ENCODE results near the gene CDNF.
"Not testable (repeated sequence)": the region's sequence is repeated elsewhere in the genome, so short reads cannot be mapped to it uniquely, and the experiment has no call there.

Gene CDNF

GRCh38 chr10:14837757-14838581, at the start of gene CDNF, which contains the start of the genes HSPA14 and MSANTD7:
CDNF (minus strand) TSS chr10:14838037; CDS start chr10:14837946, 91 bp downstream.
HSPA14 (plus strand) TSS chr10:14838306; CDS start chr10:14838403, 97 bp downstream.
MSANTD7 (plus strand) TSS chr10:14838306; CDS start chr10:14842285, 3,979 bp downstream.
- peak; percentile 100 for DNase-seq

DNA sequence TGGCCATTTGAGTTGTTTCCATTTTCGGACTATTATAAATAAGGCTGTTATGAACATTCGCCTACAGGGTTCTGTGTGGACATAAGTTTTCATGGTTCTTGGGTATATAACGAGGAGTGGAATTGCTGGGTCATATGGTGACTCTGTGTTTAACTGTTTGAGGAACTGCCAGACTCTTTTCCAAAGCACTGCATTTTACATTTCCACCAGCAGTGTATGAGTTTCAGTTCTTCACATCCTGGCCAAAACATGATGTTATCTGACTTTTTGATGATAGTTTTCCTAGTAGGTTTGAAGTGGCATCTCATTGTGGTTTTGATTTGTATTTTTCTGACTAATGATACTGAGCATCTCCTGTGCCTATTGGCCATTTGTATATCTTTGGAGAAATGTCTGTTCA, 46.2 kb upstream of the CDNF start:
- DNase-seq = no peak

DNA sequence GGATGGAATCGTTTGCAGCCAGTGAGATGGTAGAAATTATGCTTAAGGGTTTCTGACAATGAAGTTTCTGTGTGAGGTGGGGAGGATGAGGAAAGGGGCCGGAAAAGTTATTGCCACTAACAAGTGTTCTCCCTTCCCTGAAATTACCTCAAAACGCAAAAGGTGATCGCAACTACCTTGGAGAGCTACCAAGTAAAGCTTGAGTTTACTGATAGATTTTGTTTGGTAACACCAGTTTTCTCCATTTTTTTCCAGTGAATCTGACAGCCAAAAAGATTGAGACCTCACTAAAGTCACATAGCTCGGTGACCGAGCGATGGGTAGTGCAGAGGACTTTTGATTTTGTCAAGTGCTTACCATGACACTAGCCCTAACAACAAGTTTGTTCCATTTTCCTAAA, 42.4 kb upstream of the CDNF start:
- no peak for DNase-seq

- DNase-seq = no peak
Measured at GRCh38 chr10:14879928-14880193, 42.0 kb upstream of the CDNF start.

- DNase-seq = peak; percentile 53
Measured at GRCh38 chr10:14879124-14879927, 41.5 kb upstream of the CDNF start.

DNA sequence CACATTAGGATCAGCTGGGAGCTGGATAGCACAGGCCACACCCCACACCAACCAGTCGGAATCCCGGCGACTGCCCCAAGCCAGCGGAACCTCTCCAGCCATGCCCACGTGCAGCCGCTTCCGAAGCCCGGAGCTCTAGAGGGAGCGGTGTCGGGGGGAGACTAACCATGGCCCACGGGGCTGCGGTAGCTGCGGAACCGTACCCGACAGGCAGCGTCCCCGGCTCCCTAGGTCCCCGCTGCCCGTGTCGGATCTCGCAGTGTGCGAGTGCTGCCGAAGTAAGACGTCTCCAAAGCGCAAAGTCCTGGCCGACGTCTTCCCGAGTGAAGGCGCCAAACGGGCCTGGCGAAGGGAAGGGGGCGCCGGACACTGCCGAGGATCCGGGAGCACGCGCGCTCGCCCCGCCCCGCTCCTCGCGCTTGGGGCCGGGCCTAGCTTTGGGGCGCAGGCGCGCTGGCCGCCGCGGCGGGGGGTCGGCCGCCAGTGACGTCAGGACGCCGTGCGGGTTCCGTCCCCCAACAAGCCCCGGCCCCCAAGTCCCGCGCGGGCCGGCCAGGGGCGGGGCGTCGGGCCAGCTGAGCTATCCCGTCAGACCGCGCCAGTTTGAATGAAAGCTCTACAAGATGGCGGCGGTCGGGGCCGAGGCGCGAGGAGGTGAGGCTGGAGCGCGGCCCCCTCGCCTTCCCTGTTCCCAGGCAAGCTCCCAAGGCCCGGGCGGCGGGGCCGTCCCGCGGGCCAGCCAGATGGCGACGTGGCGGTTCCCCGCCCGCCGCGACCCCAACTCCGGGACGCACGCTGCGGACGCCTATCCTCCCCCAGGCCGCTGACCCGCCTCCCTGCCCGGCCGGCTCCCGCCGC, 40.7 kb upstream of the CDNF start, which contains the start of gene SUV39H2:
Gene SUV39H2, plus strand, starts transcription at position 601 of the 858 bp plus-strand sequence. Its CDS starts 23 bp downstream, at position 624.
- DNase-seq = peak; percentile 98

- no peak for DNase-seq
Measured at GRCh38 chr10:14876764-14877163, 38.9 kb upstream of the CDNF start.

DNA sequence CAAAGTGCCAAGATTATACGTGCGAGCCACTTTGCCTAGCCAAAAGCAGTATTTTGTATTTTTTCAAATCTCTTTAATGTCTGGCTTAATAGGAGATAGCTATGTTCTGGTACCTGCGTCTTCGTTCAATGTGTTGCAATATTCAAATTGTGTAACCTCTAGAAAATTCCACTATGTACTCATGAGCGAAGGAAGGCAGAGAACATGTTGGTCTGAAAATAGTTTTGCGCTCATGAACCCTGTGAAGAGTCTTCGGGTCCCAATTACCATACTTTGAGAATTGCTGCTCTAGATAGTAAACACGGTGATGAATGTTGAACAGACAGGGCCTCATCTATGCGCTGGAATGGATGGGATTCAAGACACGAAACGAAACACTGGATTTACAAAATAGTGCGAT, 38.1 kb upstream of the CDNF start:
- DNase-seq = no peak

DNA sequence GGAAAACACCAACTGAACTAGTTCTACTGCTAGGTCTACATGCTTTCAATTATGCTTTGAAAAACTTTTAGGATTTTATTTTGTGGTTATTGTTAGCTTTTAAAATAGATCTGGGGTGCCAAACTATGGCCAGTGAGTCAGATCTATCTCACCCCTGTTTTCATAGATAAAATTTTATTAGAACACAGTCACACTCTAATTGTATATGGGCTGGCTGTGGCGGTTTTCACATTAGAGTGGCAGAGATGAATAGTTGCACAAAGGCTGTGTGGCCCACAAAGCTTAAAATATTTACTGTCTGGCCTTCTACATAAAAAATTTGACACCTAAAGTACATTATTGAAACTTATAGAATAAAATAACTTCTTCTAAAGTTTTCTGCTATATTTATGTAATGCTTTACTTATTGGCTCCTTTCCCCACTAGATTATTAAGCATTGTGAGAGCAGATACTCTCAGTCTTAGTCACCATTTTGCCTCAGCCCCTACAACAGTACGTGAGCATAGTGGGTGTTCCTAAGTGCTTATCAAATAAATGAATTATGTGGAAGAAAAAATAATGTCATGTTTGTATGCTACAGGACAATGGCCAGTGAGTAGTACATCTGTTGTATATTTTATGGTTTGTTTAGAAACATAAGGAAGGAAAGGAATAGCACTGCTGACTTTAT, 35.4 kb upstream of the CDNF start:
- DNase-seq = no peak

DNA sequence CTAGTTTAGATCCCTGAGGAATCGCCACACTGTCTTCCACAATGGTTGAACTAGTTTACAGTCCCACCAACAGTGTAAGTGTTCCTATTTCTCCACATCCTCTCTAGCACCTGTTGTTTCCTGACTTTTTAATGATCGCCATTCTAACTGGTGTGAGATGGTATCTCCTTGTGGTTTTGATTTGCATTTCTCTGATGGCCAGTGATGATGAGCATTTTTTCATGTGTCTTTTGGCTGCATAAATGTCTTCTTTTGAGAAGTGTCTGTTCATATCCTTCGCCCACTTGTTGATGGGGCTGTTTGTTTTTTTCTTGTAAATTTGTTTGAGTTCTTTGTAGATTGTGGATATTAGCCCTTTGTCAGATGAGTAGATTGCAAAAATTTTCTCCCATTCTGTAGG, 27.0 kb upstream of the CDNF start:
- not testable (repeated sequence) for DNase-seq

GRCh38 chr10:14864466-14864865, 26.6 kb upstream of the CDNF start:
- not testable (repeated sequence) for DNase-seq

DNA sequence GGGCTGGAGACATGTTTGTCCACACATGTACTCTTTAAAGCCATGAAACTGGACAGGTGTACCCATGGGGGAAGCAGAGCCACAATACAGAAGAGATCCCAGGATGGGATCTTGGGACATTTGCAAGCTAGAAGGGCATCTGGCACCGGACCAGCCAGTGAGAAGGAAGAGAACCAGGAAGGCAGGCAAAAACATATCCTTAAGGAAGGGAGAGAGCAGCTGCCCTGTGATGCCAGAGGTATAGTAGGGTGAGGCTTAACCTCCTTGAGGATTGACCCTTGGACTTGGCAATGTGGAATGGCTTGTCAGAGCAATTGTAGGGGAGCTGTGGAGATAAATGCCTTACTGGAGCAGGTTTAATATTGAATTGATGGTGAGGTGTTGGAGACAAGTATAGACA, 23.0 kb upstream of the CDNF start:
- no peak for DNase-seq

- DNase-seq = no peak
Measured at GRCh38 chr10:14859775-14860174, 21.9 kb upstream of the CDNF start.

DNA sequence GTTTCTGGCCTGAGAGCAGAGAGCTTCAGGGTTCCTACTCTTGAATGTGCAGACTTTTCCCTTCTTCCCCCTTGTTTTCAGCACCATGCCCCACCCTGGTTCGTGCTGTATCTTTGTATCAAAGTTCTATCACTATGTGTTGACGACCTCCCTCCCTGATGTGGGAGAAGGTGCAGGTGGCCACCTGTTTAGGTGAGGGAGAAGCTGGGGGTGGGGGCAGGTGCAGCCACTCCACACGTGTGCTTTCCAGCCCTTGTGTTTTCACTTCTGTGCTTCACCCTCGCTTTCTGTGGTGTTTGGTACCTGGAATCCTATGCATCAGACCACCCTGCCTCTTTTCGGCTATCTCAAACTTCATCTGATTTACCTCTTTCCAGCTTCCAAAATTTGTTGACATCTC, 21.2 kb upstream of the CDNF start:
- DNase-seq = no peak

- DNase-seq = no peak
Measured at GRCh38 chr10:14858338-14858960, 20.6 kb upstream of the CDNF start.

DNA sequence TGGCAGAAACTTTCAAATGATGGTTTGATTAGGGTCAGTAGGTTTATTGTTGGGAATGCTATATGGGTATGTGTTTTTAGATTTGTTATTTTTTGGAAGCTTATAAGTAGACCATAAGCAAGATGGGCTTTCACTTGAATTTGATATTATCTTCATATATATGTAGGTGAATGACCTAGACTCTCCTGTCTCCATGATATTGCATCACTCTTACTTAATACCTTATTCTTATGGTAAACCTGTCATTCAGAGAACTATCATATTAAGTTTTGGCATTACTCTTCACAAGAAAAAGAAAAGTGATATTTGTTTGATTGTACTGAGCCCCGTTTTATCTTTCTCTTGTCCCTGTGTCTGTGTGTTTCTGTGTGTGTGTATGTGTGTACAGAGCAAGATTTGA, 17.6 kb upstream of the CDNF start:
- DNase-seq = no peak

GRCh38 chr10:14852236-14852635, 14.4 kb upstream of the CDNF start:
- no peak for DNase-seq

GRCh38 chr10:14844948-14845347, 7.1 kb upstream of the CDNF start:
- no peak for DNase-seq

DNA sequence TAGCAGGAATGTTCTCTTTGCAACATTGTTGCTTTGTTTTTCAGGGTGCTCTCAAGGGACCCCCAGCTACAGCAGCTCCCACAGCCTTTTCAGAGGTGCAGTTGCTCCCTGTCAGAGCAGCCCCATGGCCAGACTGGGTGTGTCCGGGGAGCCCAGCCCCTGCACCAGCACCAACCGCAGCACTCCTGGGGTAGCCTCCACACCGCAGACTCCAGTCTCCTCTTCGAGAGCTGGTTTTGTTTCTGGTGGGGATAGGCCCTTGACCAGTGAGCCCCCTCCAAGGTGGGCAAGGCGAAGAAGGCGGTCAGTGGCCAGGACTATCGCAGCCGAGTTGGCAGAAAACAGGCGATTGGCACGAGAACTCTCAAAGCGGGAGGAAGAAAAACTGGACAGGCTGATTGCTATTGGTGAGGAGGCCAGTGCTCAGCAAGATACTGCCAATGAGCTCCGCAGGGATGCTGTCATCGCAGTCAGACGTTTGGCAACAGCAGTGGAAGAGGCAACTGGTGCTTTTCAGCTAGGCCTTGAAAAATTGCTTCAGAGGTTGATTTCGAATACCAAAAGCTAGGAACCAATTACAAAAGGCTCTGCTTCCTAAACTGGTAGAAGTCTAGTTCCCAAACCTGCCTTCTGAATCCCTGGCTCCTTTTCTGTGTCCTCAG, 5.6 kb upstream of the CDNF start:
- no peak for DNase-seq

- DNase-seq = no peak
Measured at GRCh38 chr10:14840178-14840577, 2.3 kb upstream of the CDNF start.

- DNase-seq = no peak
Measured at GRCh38 chr10:14839305-14839695, 1.5 kb upstream of the CDNF start.

Measured in femur (tissue), 1 donor.